Neural cell (in vitro differentiated cells): ENCODE measurements around the gene SEL1L3. TPM values are rescaled to one million over a fixed set of nuclear protein-coding genes. Genes with fewer than 3 reads are reported as not detected.

Source experiments
- H2AFZ ChIP-seq: fragments of 200-600, 300-800 bp; sonication (generic), shearing (Covaris generic); 2 replicates; pipeline ENCODE4 v1.6.0; 2014; ENCODE audit warnings: low read depth, mild to moderate bottlenecking, antibody characterized with exemption, low read length, moderate library complexity
- H3F3A ChIP-seq: fragments of 200-600 bp; shearing (Covaris generic); 2 replicates; pipeline ENCODE4 v1.6.1; 2016; ENCODE audit warnings: mild to moderate bottlenecking, moderate library complexity, mixed read lengths, antibody characterized with exemption, low read length; ENCODE audit not compliant: insufficient read depth, poor library complexity, severe bottlenecking
- H3K27ac ChIP-seq: fragments of 200-600, 300-800 bp; sonication (generic), shearing (Covaris generic); 2 replicates; pipeline ENCODE4 v1.5.1; 2014; ENCODE audit warnings: mild to moderate bottlenecking, low read length, moderate library complexity
- H3K27me3 ChIP-seq: fragments of 300-800, 200-600 bp; sonication (generic), shearing (Covaris generic); 2 replicates; pipeline ENCODE4 v1.6.0; 2014; ENCODE audit warnings: mild to moderate bottlenecking, low read depth, low read length, moderate library complexity; ENCODE audit not compliant: insufficient read depth
- H3K36me3 ChIP-seq: fragments of 300-800, 200-600 bp; sonication (generic), shearing (Covaris generic); 2 replicates; pipeline ENCODE4 v1.5.1; 2014; ENCODE audit warnings: mild to moderate bottlenecking, antibody characterized with exemption, low read length, moderate library complexity; ENCODE audit not compliant: insufficient read depth
- H3K4me2 ChIP-seq: fragments of 300-800, 200-600 bp; sonication (generic), shearing (Covaris generic); 2 replicates; pipeline ENCODE4 v1.6.0; 2014; ENCODE audit warnings: mild to moderate bottlenecking, low read length
- H3K4me3 ChIP-seq: fragments of 300-800, 200-600 bp; sonication (generic), shearing (Covaris generic); 2 replicates; pipeline ENCODE4 v1.5.1; 2014; ENCODE audit warnings: mild to moderate bottlenecking, low read length, moderate library complexity
- H3K79me2 ChIP-seq: fragments of 200-600 bp; shearing (Covaris generic); replicated peaks from 2 replicates; pipeline ENCODE4 v1.6.0; 2014; ENCODE audit warnings: mild to moderate bottlenecking, low read length, moderate library complexity; ENCODE audit not compliant: insufficient read depth
- H3K9ac ChIP-seq: fragments of 300-800, 200-600 bp; sonication (generic), shearing (Covaris generic); 2 replicates; pipeline ENCODE4 v1.6.1; 2016; ENCODE audit warnings: mild to moderate bottlenecking, low read length, mixed read lengths
- H3K9me2 ChIP-seq: fragments of 200-600 bp; shearing (Covaris generic); 2 replicates; pipeline ENCODE4 v1.6.1; 2016; ENCODE audit warnings: mild to moderate bottlenecking, low read length, mixed read lengths; ENCODE audit not compliant: insufficient read depth
- H3K9me3 ChIP-seq: fragments of 200-600, 300-800 bp; sonication (generic), shearing (Covaris generic); 2 replicates; pipeline ENCODE4 v1.6.1; 2016; ENCODE audit warnings: mild to moderate bottlenecking, mixed run types, low read length, moderate library complexity, mixed read lengths
- H4K20me1 ChIP-seq: fragments of 200-600 bp; shearing (Covaris generic); 2 replicates; pipeline ENCODE4 v1.6.1; 2016; ENCODE audit warnings: mild to moderate bottlenecking, mixed run types; ENCODE audit not compliant: insufficient read depth
- CTCF ChIP-seq: fragments of 450-650 bp; IDR thresholded peaks from 2 replicates; pipeline ENCODE4 v1.5.1; 2014; ENCODE audit warnings: antibody characterized with exemption, mild to moderate bottlenecking, moderate library complexity; ENCODE audit not compliant: poor library complexity, severe bottlenecking
- EP300 ChIP-seq: fragments of 450-650 bp; conservative IDR thresholded peaks from 2 replicates; pipeline ENCODE4 v1.6.1; 2014; ENCODE audit warnings: antibody characterized with exemption, mild to moderate bottlenecking, moderate library complexity; ENCODE audit not compliant: poor library complexity, severe bottlenecking
- EZH2 ChIP-seq: fragments of 200-600, 300-800 bp; shearing (Covaris generic), sonication (generic); IDR thresholded peaks from 2 replicates; pipeline ENCODE4 v1.6.1; 2014; ENCODE audit warnings: antibody characterized with exemption, low read length, borderline replicate concordance, mild to moderate bottlenecking; ENCODE audit not compliant: insufficient read depth, poor library complexity, severe bottlenecking
- MXI1 ChIP-seq: fragments of 450-650 bp; conservative IDR thresholded peaks from 2 replicates; pipeline ENCODE4 v1.6.1; 2014; ENCODE audit warnings: antibody characterized with exemption, mild to moderate bottlenecking; ENCODE audit not compliant: poor library complexity, severe bottlenecking
- POLR2AphosphoS5 ChIP-seq: IDR thresholded peaks from 2 replicates; pipeline ENCODE4 v1.6.1; 2012
- RAD21 ChIP-seq: fragments of 450-650 bp; conservative IDR thresholded peaks from 2 replicates; pipeline ENCODE4 v1.6.1; 2014; ENCODE audit warnings: antibody characterized with exemption, mild to moderate bottlenecking, moderate library complexity
- SMC3 ChIP-seq: fragments of 450-650 bp; conservative IDR thresholded peaks from 2 replicates; pipeline ENCODE4 v1.6.1; 2014; ENCODE audit warnings: antibody characterized with exemption, mild to moderate bottlenecking, moderate library complexity; ENCODE audit not compliant: poor library complexity
- TAF1 ChIP-seq: IDR thresholded peaks from 2 replicates; pipeline ENCODE4 v1.6.1; 2012; ENCODE audit warnings: low read depth
- polyA plus RNA-seq: library from polyadenylated mRNA; depleted of rRNA; stranded (reverse); fragments of >200 nt; gene quantifications from 2 replicates; pipeline ENCODE4 v1.2.3, GENCODE V29; 2014
- TF ChIP-seq, protein P1 (sequence below): IDR thresholded peaks from 2 replicates; pipeline ENCODE4 v1.6.1; 2012; ENCODE audit warnings: borderline replicate concordance

SEL1L3 gene
- polyA plus RNA-seq, 1 donor from 2014 or later, result 2.0 TPM

- Histone ChIP-seq H3K79me2 (no peaks in the 10 kb centered on the region), H3K27me3 (no peaks in the 10 kb centered on the region), H3K9me2 (no peaks in the 10 kb centered on the region), H3K4me3 (no peak overlapping the region), H3K36me3 (no peaks in the 10 kb centered on the region), H3K27ac (no peak overlapping the region), H3K9ac (no peak overlapping the region), H4K20me1 (no peaks in the 10 kb centered on the region), H3K4me2 (no peak overlapping the region), H2AFZ (no peak overlapping the region), H3K9me3 (no peaks in the 10 kb centered on the region), H3F3A (no peaks in the 10 kb centered on the region)
- TF ChIP-seq MXI1, result no peak
- TF ChIP-seq, protein P1, sequence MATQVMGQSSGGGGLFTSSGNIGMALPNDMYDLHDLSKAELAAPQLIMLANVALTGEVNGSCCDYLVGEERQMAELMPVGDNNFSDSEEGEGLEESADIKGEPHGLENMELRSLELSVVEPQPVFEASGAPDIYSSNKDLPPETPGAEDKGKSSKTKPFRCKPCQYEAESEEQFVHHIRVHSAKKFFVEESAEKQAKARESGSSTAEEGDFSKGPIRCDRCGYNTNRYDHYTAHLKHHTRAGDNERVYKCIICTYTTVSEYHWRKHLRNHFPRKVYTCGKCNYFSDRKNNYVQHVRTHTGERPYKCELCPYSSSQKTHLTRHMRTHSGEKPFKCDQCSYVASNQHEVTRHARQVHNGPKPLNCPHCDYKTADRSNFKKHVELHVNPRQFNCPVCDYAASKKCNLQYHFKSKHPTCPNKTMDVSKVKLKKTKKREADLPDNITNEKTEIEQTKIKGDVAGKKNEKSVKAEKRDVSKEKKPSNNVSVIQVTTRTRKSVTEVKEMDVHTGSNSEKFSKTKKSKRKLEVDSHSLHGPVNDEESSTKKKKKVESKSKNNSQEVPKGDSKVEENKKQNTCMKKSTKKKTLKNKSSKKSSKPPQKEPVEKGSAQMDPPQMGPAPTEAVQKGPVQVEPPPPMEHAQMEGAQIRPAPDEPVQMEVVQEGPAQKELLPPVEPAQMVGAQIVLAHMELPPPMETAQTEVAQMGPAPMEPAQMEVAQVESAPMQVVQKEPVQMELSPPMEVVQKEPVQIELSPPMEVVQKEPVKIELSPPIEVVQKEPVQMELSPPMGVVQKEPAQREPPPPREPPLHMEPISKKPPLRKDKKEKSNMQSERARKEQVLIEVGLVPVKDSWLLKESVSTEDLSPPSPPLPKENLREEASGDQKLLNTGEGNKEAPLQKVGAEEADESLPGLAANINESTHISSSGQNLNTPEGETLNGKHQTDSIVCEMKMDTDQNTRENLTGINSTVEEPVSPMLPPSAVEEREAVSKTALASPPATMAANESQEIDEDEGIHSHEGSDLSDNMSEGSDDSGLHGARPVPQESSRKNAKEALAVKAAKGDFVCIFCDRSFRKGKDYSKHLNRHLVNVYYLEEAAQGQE, result no peak
- TF ChIP-seq SMC3, result peak; percentile 88
- TF ChIP-seq CTCF, result peak; percentile 88
- no peak for TF ChIP-seq EP300
- peak; percentile 91 for TF ChIP-seq RAD21
- no peak for TF ChIP-seq TAF1
- no peak for TF ChIP-seq EZH2
- no peak for TF ChIP-seq POLR2AphosphoS5
Observed at GRCh38 chr4:25767877-25768725, 94.7 kb downstream of the SEL1L3 start.

DNA sequence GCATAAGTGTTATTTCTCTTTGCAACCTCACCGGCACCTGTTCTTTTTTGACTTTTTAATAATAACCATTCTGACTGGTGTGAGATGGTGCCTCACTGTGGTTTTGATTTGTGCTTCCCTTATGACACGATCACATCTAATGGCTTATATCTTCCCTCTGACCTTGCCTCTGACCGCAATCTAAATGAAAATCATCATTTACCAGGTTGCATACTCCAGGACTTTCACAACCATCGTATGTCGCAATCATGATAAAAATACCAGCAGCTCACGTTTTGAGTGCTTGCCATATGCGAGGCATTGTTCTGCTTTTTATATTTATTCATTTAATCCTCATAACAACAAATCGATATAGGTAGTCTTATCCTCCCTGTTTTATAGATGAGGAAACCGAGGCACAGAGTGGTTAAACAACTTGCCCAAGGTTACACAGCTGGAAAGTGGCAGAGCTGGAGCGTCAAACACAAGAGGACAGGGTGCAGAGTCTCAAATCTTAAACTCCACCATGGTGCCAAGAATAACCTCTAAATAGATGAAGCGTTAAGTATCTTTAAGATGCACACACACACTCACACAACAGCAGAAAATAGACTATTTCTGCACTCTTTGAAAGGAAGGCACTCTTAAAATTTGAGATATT is 102.2 kb downstream of the SEL1L3 start:
- Histone ChIP-seq H3K4me3 (no peak overlapping the region), H3K36me3 (no peaks in the 10 kb centered on the region), H3K4me2 (no peak overlapping the region), H4K20me1 (no peaks in the 10 kb centered on the region), H3K9me2 (no peaks in the 10 kb centered on the region), H3K9me3 (no peaks in the 10 kb centered on the region), H3K27me3 (no peaks in the 10 kb centered on the region), H3K27ac (no peak overlapping the region), H2AFZ (no peak overlapping the region), H3K79me2 (no peaks in the 10 kb centered on the region), H3K9ac (no peak overlapping the region), H3F3A (no peaks in the 10 kb centered on the region)
- no peak for TF ChIP-seq MXI1
- TF ChIP-seq, protein P1, result no peak
- no peak for TF ChIP-seq RAD21
- no peak for TF ChIP-seq POLR2AphosphoS5
- TF ChIP-seq EP300, result no peak
- no peak for TF ChIP-seq TAF1
- no peak for TF ChIP-seq EZH2
- no peak for TF ChIP-seq CTCF
